ENCODE data around the gene CEP250. TPM values are rescaled to one million over a fixed set of nuclear protein-coding genes. Genes with fewer than 3 reads are reported as not detected.

Gene CEP250
- total RNA-seq, 1 experiment from 2014 or later, result 63.6 TPM

GRCh38 chr20:35458388-35458787 lies 3.0 kb downstream of the CEP250 start:
- Histone ChIP-seq H3K4me2 (no peak overlapping the region), H3F3A (ENCODE audit: insufficient read depth, low read depth) (peaks cover 18% of the 10 kb centered on the region), H3K4me3 (no peak overlapping the region), H3K27ac (no peak overlapping the region), H3K9me3 (ENCODE audit: insufficient read depth, low read depth) (no peaks in the 10 kb centered on the region), H3K79me2 (ENCODE audit: low read depth) (peaks cover 32% of the 10 kb centered on the region), H4K20me1 (ENCODE audit: insufficient read depth) (no peaks in the 10 kb centered on the region), H3K9me2 (ENCODE audit: insufficient read depth) (no peaks in the 10 kb centered on the region), H3K27me3 (ENCODE audit: insufficient read depth, low read depth) (no peaks in the 10 kb centered on the region), H3K36me3 (ENCODE audit: low read depth) (peaks cover 6% of the 10 kb centered on the region), H2AFZ (no peak overlapping the region), H3K4me1 (replicated peaks; ENCODE audit: insufficient read depth) (peaks cover 19% of the 10 kb centered on the region)
- BruUV-seq (replicated peaks), result no TSS peak
- no peak for DNase-seq
- POLR2A ChIA-PET (ENCODE audit: unreplicated experiment), result interaction anchor here (0.6 kb wide), 1 partner anchor 254 kb away, joined by 6 read pairs; no protein-coding TSS in a partner anchor
- intact Hi-C loops (cut with micrococcal nuclease; ENCODE audit: unreplicated experiment), result loop anchor here (10.0 kb wide), 3 partner anchors 364 to 1116 kb away; partner anchors contain the start of genes TGIF2 and TRPC4AP
- CTCF ChIA-PET, result no interaction called here
- TF ChIP-seq EZH2 (IDR thresholded peaks at IDR 0.05; ENCODE audit: low read depth) (no peak), CTCF (conservative IDR thresholded peaks at IDR 0.05) (no peak)

GRCh38 chr20:35461620-35462019 lies 6.2 kb downstream of the CEP250 start:
- DNase-seq, result no peak
- no TSS peak for BruUV-seq (replicated peaks)
- no peaks in the 10 kb centered on the region for H3K9me2 ChIP-seq (ENCODE audit: insufficient read depth)
- no peaks in the 10 kb centered on the region for H3K9me3 ChIP-seq (ENCODE audit: insufficient read depth, low read depth)
- H3K36me3 ChIP-seq (ENCODE audit: low read depth), result peaks cover 12% of the 10 kb centered on the region
- no peak overlapping the region for H2AFZ ChIP-seq
- POLR2A ChIA-PET (ENCODE audit: unreplicated experiment), result no interaction called here
- H3F3A ChIP-seq (ENCODE audit: insufficient read depth, low read depth), result peaks cover 8% of the 10 kb centered on the region
- peaks cover 9% of the 10 kb centered on the region for H3K4me1 ChIP-seq (replicated peaks; ENCODE audit: insufficient read depth)
- H4K20me1 ChIP-seq (ENCODE audit: insufficient read depth), result no peaks in the 10 kb centered on the region
- no peaks in the 10 kb centered on the region for H3K27me3 ChIP-seq (ENCODE audit: insufficient read depth, low read depth)
- H3K79me2 ChIP-seq (ENCODE audit: low read depth), result peaks cover 20% of the 10 kb centered on the region
- H3K4me3 ChIP-seq, result no peak overlapping the region
- no peak overlapping the region for H3K27ac ChIP-seq
- TF ChIP-seq CTCF (conservative IDR thresholded peaks at IDR 0.05), result no peak
- no peak for TF ChIP-seq EZH2 (IDR thresholded peaks at IDR 0.05; ENCODE audit: low read depth)
- H3K4me2 ChIP-seq, result no peak overlapping the region
- intact Hi-C loops (cut with micrococcal nuclease; ENCODE audit: unreplicated experiment), result loop anchor here (5.0 to 10.0 kb wide), 2 partner anchors 421 to 493 kb away; partner anchors contain the start of gene SCAND1
- CTCF ChIA-PET, result interaction anchor here (0.7 to 1.0 kb wide), 2 partner anchors 20 to 396 kb away, joined by 3 read pairs; no protein-coding TSS in a partner anchor

- Histone ChIP-seq H3K4me3 (no peak overlapping the region), H3K36me3 (ENCODE audit: low read depth) (peaks cover 12% of the 10 kb centered on the region), H3K79me2 (ENCODE audit: low read depth) (peaks cover 13% of the 10 kb centered on the region; the same call in 1 of the 2 replicates), H3K4me2 (no peak overlapping the region), H3K27ac (no peak overlapping the region), H3F3A (ENCODE audit: insufficient read depth, low read depth) (peaks cover 11% of the 10 kb centered on the region), H3K27me3 (ENCODE audit: insufficient read depth, low read depth) (no peaks in the 10 kb centered on the region), H3K4me1 (replicated peaks; ENCODE audit: insufficient read depth) (peaks cover 12% of the 10 kb centered on the region), H4K20me1 (ENCODE audit: insufficient read depth) (no peaks in the 10 kb centered on the region), H3K9me3 (ENCODE audit: insufficient read depth, low read depth) (no peaks in the 10 kb centered on the region), H2AFZ (no peak overlapping the region), H3K9me2 (ENCODE audit: insufficient read depth) (no peaks in the 10 kb centered on the region)
- intact Hi-C loops (cut with micrococcal nuclease; ENCODE audit: unreplicated experiment), result loop anchor here (5.0 to 10.0 kb wide), 2 partner anchors 420 to 492 kb away; partner anchors contain the start of gene SCAND1
- ChIA-PET CTCF (interaction anchor here (0.7 to 1.0 kb wide), 2 partner anchors 21 to 395 kb away, joined by 3 read pairs; no protein-coding TSS in a partner anchor), POLR2A (ENCODE audit: unreplicated experiment) (no interaction called here)
- no peak for DNase-seq
- no TSS peak for BruUV-seq (replicated peaks)
- no peak for TF ChIP-seq CTCF (conservative IDR thresholded peaks at IDR 0.05)
- TF ChIP-seq EZH2 (IDR thresholded peaks at IDR 0.05; ENCODE audit: low read depth), result no peak
Observed at GRCh38 chr20:35462351-35462750, 7.0 kb downstream of the CEP250 start.

Data from PC-9 (cell line).